ENCODE data around the gene PGF.

- no peak for TF ChIP-seq POLR2AphosphoS5 (IDR thresholded peaks at IDR 0.05; ENCODE audit: low read depth, low read length)
- no peak for TF ChIP-seq POLR2A (IDR thresholded peaks at IDR 0.05; ENCODE audit: low read depth, low read length)
- no peak for TF ChIP-seq TAF1 (IDR thresholded peaks at IDR 0.05; ENCODE audit: low read depth, low read length)
Measured at GRCh38 chr14:74973003-74973653, 17.7 kb upstream of the PGF start.
